HL-60 (cell line): ENCODE measurements around the gene TMEM108.

Experiments
- POLR2AphosphoS5 ChIP-seq: IDR thresholded peaks from 2 replicates; pipeline ENCODE4 v1.6.1; 2012; ENCODE audit warnings: low read depth
- TF ChIP-seq, protein P1 (sequence below): IDR thresholded peaks from one replicate; pipeline ENCODE4 v1.5.1; 2011; ENCODE audit warnings: low read length, control low read depth, inconsistent platforms; ENCODE audit not compliant: insufficient read depth
- TF ChIP-seq, protein P2 (sequence below): IDR thresholded peaks from 2 replicates; pipeline ENCODE4 v1.6.1; 2012; ENCODE audit warnings: low read depth; ENCODE audit not compliant: insufficient replicate concordance

DNA sequence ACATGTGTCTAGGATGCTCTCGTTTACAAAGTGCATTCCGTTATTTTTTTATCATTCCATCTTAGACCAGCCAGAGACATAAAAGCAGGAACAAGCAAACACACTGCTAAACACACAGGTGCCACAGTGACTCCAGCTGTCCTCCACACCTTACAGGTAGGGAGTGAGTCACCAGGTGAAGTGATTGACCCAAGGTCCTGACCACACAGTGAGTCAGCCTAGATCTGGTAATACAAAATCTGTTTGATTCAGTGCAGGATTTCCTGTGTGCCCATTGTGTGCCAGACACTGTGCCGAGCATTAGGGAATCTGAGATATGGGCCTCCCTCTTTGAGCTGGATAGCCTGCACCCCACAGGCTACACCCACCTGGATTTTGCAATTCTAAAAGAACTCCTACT is 345.0 kb downstream of the TMEM108 start:
- TF ChIP-seq, protein P1, sequence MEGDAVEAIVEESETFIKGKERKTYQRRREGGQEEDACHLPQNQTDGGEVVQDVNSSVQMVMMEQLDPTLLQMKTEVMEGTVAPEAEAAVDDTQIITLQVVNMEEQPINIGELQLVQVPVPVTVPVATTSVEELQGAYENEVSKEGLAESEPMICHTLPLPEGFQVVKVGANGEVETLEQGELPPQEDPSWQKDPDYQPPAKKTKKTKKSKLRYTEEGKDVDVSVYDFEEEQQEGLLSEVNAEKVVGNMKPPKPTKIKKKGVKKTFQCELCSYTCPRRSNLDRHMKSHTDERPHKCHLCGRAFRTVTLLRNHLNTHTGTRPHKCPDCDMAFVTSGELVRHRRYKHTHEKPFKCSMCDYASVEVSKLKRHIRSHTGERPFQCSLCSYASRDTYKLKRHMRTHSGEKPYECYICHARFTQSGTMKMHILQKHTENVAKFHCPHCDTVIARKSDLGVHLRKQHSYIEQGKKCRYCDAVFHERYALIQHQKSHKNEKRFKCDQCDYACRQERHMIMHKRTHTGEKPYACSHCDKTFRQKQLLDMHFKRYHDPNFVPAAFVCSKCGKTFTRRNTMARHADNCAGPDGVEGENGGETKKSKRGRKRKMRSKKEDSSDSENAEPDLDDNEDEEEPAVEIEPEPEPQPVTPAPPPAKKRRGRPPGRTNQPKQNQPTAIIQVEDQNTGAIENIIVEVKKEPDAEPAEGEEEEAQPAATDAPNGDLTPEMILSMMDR = no peak
- no peak for TF ChIP-seq POLR2AphosphoS5
- TF ChIP-seq, protein P2, sequence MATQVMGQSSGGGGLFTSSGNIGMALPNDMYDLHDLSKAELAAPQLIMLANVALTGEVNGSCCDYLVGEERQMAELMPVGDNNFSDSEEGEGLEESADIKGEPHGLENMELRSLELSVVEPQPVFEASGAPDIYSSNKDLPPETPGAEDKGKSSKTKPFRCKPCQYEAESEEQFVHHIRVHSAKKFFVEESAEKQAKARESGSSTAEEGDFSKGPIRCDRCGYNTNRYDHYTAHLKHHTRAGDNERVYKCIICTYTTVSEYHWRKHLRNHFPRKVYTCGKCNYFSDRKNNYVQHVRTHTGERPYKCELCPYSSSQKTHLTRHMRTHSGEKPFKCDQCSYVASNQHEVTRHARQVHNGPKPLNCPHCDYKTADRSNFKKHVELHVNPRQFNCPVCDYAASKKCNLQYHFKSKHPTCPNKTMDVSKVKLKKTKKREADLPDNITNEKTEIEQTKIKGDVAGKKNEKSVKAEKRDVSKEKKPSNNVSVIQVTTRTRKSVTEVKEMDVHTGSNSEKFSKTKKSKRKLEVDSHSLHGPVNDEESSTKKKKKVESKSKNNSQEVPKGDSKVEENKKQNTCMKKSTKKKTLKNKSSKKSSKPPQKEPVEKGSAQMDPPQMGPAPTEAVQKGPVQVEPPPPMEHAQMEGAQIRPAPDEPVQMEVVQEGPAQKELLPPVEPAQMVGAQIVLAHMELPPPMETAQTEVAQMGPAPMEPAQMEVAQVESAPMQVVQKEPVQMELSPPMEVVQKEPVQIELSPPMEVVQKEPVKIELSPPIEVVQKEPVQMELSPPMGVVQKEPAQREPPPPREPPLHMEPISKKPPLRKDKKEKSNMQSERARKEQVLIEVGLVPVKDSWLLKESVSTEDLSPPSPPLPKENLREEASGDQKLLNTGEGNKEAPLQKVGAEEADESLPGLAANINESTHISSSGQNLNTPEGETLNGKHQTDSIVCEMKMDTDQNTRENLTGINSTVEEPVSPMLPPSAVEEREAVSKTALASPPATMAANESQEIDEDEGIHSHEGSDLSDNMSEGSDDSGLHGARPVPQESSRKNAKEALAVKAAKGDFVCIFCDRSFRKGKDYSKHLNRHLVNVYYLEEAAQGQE = no peak
